ENCODE measurements around the gene EML1.

EML1 gene

GRCh38 chr14:99862136-99862535, 68.9 kb downstream of the EML1 start:
- TF ChIP-seq POLR2A (IDR thresholded peaks at IDR 0.05; ENCODE audit: extremely low read depth, insufficient read length): no peak
- no peak for TF ChIP-seq MAX (IDR thresholded peaks at IDR 0.05; ENCODE audit: low read depth, low read length)
- no peak for TF ChIP-seq MYC (IDR thresholded peaks at IDR 0.05; ENCODE audit: low read depth, low read length)
- TF ChIP-seq CTCF (IDR thresholded peaks at IDR 0.05; ENCODE audit: low read depth, low read length): no peak
- no peak for DNase-seq (ENCODE audit: low read depth)
- no peak overlapping the region for H3K4me3 ChIP-seq (ENCODE audit: low read depth, low read length)

DNA sequence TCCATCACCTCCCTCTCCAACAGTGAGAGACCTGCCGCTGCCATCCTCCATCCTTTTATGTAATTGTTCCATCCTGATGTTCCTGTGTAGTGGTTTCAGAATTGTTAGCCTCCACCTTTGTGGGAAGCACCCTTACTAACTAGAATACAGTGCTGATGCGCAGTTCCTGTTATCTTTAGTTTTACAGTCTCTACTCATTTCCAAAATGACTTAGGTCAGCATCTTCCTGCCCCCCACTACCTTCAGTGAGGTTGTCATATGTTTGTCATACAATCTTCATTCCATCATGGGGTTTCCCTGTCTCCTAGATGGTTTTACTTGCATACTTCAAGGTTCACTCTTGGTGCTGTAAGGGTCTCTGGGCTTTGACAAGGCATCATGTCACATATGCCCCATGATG, 69.8 kb downstream of the EML1 start:
- no peak overlapping the region for H3K4me3 ChIP-seq (ENCODE audit: low read depth, low read length)
- no peak for TF ChIP-seq MAX (IDR thresholded peaks at IDR 0.05; ENCODE audit: low read depth, low read length)
- DNase-seq (ENCODE audit: low read depth): no peak

DNA sequence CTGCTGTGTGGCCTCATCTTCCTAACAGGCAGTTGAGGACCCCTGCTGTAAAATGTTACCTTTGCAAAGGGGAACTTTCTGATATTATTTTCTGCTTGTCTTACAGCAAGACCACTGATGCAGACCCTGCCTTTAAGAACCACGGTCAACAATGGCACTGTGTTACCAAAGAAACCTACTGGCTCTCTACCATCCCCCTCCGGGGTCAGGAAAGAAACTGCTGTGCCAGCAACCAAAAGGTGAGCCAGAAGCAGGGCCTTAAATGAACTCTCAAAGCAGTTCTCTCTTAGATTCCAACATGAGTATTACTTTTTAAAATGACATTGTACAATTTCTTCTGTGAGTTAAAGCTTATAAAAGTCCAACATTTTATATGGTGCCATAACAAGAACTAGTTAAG, 72.2 kb downstream of the EML1 start:
- TF ChIP-seq CTCF (IDR thresholded peaks at IDR 0.05; ENCODE audit: low read depth, low read length) (no peak), MYC (IDR thresholded peaks at IDR 0.05; ENCODE audit: low read depth, low read length) (no peak), POLR2A (IDR thresholded peaks at IDR 0.05; ENCODE audit: extremely low read depth, insufficient read length) (no peak)

DNA sequence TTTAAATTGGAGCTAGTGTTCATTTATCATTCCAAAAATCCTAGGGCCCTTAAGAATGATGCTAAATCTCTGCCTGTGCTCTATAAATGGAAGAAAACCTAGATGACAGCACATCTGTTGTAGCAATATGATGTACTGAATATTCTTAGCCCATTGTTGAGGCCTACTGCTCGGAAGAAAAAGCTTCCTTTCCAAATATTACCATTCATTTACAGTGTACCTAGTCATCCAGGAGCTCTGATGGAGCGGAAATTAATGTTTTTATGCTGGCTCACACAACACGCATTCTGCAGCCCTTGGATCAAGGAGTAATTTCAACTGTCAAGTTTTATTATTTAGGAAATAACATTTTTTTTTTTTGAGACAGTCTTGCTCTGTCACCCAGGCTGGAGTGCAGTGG, 77.4 kb downstream of the EML1 start:
- DNase-seq (ENCODE audit: low read depth): no peak
- H3K4me3 ChIP-seq (ENCODE audit: low read depth, low read length): no peak overlapping the region
- TF ChIP-seq CTCF (IDR thresholded peaks at IDR 0.05; ENCODE audit: low read depth, low read length) (no peak), POLR2A (IDR thresholded peaks at IDR 0.05; ENCODE audit: extremely low read depth, insufficient read length) (no peak), MYC (IDR thresholded peaks at IDR 0.05; ENCODE audit: low read depth, low read length) (no peak), MAX (IDR thresholded peaks at IDR 0.05; ENCODE audit: low read depth, low read length) (no peak)

More for the DNA sequence above, 72.2 kb downstream of the EML1 start:
- no peak overlapping the region for H3K4me3 ChIP-seq (ENCODE audit: low read depth, low read length)
- DNase-seq (ENCODE audit: low read depth): no peak

GRCh38 chr14:99871771-99872170, 78.6 kb downstream of the EML1 start:
- no peak for TF ChIP-seq CTCF (IDR thresholded peaks at IDR 0.05; ENCODE audit: low read depth, low read length)
- DNase-seq (ENCODE audit: low read depth): no peak
- H3K4me3 ChIP-seq (ENCODE audit: low read depth, low read length): no peak overlapping the region

DNA sequence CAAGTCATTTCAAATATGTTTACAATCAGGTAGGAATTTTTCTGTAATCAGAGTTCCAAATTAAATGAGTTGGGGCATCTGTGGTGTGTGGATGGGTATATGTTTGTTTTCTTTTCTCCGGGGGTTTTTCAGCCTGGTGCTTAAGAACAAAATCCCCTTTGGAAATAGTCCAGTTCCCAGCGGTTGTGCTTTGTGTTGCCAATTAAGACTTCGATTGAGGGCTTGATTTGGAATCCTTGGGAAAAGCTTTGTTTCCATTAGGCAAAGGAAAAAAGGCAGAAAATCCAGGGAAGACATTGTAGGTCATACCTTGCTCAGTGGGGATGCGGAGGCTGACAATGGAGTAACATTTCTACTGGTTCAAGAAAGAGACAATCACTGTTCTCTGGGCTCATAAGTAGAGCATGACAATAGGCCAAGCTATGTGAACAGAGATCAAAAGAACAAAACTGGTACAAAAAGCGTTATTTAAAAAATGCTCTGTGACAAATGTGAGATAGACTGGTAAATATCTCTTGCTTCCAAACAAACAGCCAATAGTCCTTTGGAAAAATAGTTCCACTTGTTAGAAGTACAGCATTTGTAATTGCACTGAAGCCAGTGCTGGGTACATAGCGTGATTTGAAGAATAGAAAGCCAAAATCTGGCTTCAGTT, 79.7 kb downstream of the EML1 start:
- TF ChIP-seq MAX (IDR thresholded peaks at IDR 0.05; ENCODE audit: low read depth, low read length) (no peak), CTCF (IDR thresholded peaks at IDR 0.05; ENCODE audit: low read depth, low read length) (no peak), MYC (IDR thresholded peaks at IDR 0.05; ENCODE audit: low read depth, low read length) (no peak), POLR2A (IDR thresholded peaks at IDR 0.05; ENCODE audit: extremely low read depth, insufficient read length) (no peak)
- H3K4me3 ChIP-seq (ENCODE audit: low read depth, low read length): no peak overlapping the region
- DNase-seq (ENCODE audit: low read depth): no peak

Data from NB4 (cell line).